ENCODE results near the gene EYA2. TPM values are rescaled to one million over a fixed set of nuclear protein-coding genes. Genes with fewer than 3 reads are reported as not detected.

EYA2 gene
- total RNA-seq, 2 experiments from 2014 or later, result not detected

- CTCF ChIA-PET, result no interaction called here
- intact Hi-C loops (cut with DNase I, micrococcal nuclease), result no loop called here
Measured at GRCh38 chr20:47117773-47118172, 223.1 kb downstream of the EYA2 start.

GRCh38 chr20:47118206-47118605 lies 223.6 kb downstream of the EYA2 start:
- intact Hi-C loops (cut with DNase I, micrococcal nuclease), result no loop called here
- Mint-ChIP-seq H3K27me3 (peaks cover 16% of the 10 kb centered on the region), H3K4me1 (no peaks in the 10 kb centered on the region), H3K9me3 (ENCODE audit: low read depth) (no peaks in the 10 kb centered on the region), H3K27ac (no peak overlapping the region), H3K36me3 (ENCODE audit: low read depth) (no peaks in the 10 kb centered on the region), H3K4me3 (no peak overlapping the region)
- ATAC-seq, result no peak
- DNase-seq, result no peak
- POLR2A ChIA-PET, result no interaction called here
- CTCF ChIA-PET, result no interaction called here

More at GRCh38 chr20:47117773-47118172, 223.1 kb downstream of the EYA2 start:
- POLR2A ChIA-PET, result no interaction called here
- ATAC-seq (no peak), DNase-seq (no peak)
- Mint-ChIP-seq H3K27ac (no peak overlapping the region), H3K4me3 (no peak overlapping the region), H3K36me3 (ENCODE audit: low read depth) (no peaks in the 10 kb centered on the region), H3K4me1 (no peaks in the 10 kb centered on the region), H3K27me3 (peaks cover 16% of the 10 kb centered on the region), H3K9me3 (ENCODE audit: low read depth) (no peaks in the 10 kb centered on the region)

GRCh38 chr20:47118641-47119040 lies 224.0 kb downstream of the EYA2 start:
- Mint-ChIP-seq H3K27ac (no peak overlapping the region), H3K27me3 (peaks cover 16% of the 10 kb centered on the region), H3K4me3 (no peak overlapping the region), H3K9me3 (ENCODE audit: low read depth) (no peaks in the 10 kb centered on the region), H3K36me3 (ENCODE audit: low read depth) (no peaks in the 10 kb centered on the region), H3K4me1 (no peaks in the 10 kb centered on the region)
- POLR2A ChIA-PET, result no interaction called here
- intact Hi-C loops (cut with DNase I, micrococcal nuclease), result no loop called here
- DNase-seq, result no peak
- CTCF ChIA-PET, result no interaction called here
- no peak for ATAC-seq

- ATAC-seq, result no peak
- H3K36me3 Mint-ChIP-seq (ENCODE audit: low read depth), result no peaks in the 10 kb centered on the region
- intact Hi-C loops (cut with DNase I, micrococcal nuclease), result no loop called here
- no peaks in the 10 kb centered on the region for H3K4me1 Mint-ChIP-seq
- DNase-seq, result no peak
- no peaks in the 10 kb centered on the region for H3K9me3 Mint-ChIP-seq (ENCODE audit: low read depth)
- CTCF ChIA-PET, result no interaction called here
- POLR2A ChIA-PET, result no interaction called here
- H3K4me3 Mint-ChIP-seq, result no peak overlapping the region
- H3K27ac Mint-ChIP-seq, result no peak overlapping the region
- H3K27me3 Mint-ChIP-seq, result peaks cover 20% of the 10 kb centered on the region
Measured at GRCh38 chr20:47120346-47120936, 225.8 kb downstream of the EYA2 start.

- Mint-ChIP-seq H3K4me1 (no peaks in the 10 kb centered on the region), H3K4me3 (no peak overlapping the region), H3K9me3 (ENCODE audit: low read depth) (no peaks in the 10 kb centered on the region), H3K27ac (no peak overlapping the region), H3K27me3 (peaks cover 20% of the 10 kb centered on the region), H3K36me3 (ENCODE audit: low read depth) (no peaks in the 10 kb centered on the region)
- CTCF ChIA-PET, result no interaction called here
- POLR2A ChIA-PET, result no interaction called here
- intact Hi-C loops (cut with DNase I, micrococcal nuclease), result no loop called here
- ATAC-seq (no peak), DNase-seq (no peak)
Measured at GRCh38 chr20:47122560-47122959, 227.9 kb downstream of the EYA2 start.

- DNase-seq (no peak), ATAC-seq (no peak)
- intact Hi-C loops (cut with DNase I, micrococcal nuclease), result no loop called here
- no peaks in the 10 kb centered on the region for H3K4me1 Mint-ChIP-seq
- H3K27ac Mint-ChIP-seq, result no peak overlapping the region
- no peak overlapping the region for H3K4me3 Mint-ChIP-seq
- POLR2A ChIA-PET, result no interaction called here
- H3K27me3 Mint-ChIP-seq, result peaks cover 25% of the 10 kb centered on the region
- CTCF ChIA-PET, result interaction anchor here (1.0 kb wide), 1 partner anchor 8 kb away, joined by 3 read pairs; no protein-coding TSS in a partner anchor
- no peaks in the 10 kb centered on the region for H3K9me3 Mint-ChIP-seq (ENCODE audit: low read depth)
- no peaks in the 10 kb centered on the region for H3K36me3 Mint-ChIP-seq (ENCODE audit: low read depth)
Measured at GRCh38 chr20:47124181-47124717, 229.6 kb downstream of the EYA2 start.

- Mint-ChIP-seq H3K9me3 (ENCODE audit: low read depth) (no peaks in the 10 kb centered on the region), H3K4me3 (no peak overlapping the region), H3K27me3 (peaks cover 20% of the 10 kb centered on the region), H3K4me1 (no peaks in the 10 kb centered on the region), H3K27ac (no peak overlapping the region), H3K36me3 (ENCODE audit: low read depth) (no peaks in the 10 kb centered on the region)
- intact Hi-C loops (cut with DNase I, micrococcal nuclease), result no loop called here
- ATAC-seq, result no peak
- POLR2A ChIA-PET, result no interaction called here
- no peak for DNase-seq
- CTCF ChIA-PET, result interaction anchor here (0.5 kb wide), 1 partner anchor 73 kb away, joined by 3 read pairs; no protein-coding TSS in a partner anchor
Measured at GRCh38 chr20:47125508-47125757, 230.8 kb downstream of the EYA2 start.

- H3K36me3 Mint-ChIP-seq (ENCODE audit: low read depth), result no peaks in the 10 kb centered on the region
- intact Hi-C loops (cut with DNase I, micrococcal nuclease), result no loop called here
- DNase-seq (no peak), ATAC-seq (no peak)
- H3K4me1 Mint-ChIP-seq, result no peaks in the 10 kb centered on the region
- peaks cover 19% of the 10 kb centered on the region for H3K27me3 Mint-ChIP-seq
- H3K27ac Mint-ChIP-seq, result no peak overlapping the region
- H3K4me3 Mint-ChIP-seq, result no peak overlapping the region
- POLR2A ChIA-PET, result no interaction called here
- H3K9me3 Mint-ChIP-seq (ENCODE audit: low read depth), result no peaks in the 10 kb centered on the region
- CTCF ChIA-PET, result interaction anchor here (0.7 to 0.8 kb wide), 2 partner anchors 17 to 1054 kb away, joined by 3 read pairs; no protein-coding TSS in a partner anchor
Measured at GRCh38 chr20:47125758-47126591, 231.3 kb downstream of the EYA2 start.

- POLR2A ChIA-PET, result no interaction called here
- Mint-ChIP-seq H3K36me3 (ENCODE audit: low read depth) (no peaks in the 10 kb centered on the region), H3K9me3 (ENCODE audit: low read depth) (no peaks in the 10 kb centered on the region), H3K4me1 (no peaks in the 10 kb centered on the region), H3K4me3 (no peak overlapping the region), H3K27me3 (peaks cover 20% of the 10 kb centered on the region), H3K27ac (no peak overlapping the region)
- no peak for ATAC-seq
- no peak for DNase-seq
- intact Hi-C loops (cut with DNase I, micrococcal nuclease), result no loop called here
- CTCF ChIA-PET, result interaction anchor here (0.7 to 0.8 kb wide), 2 partner anchors 18 to 1054 kb away, joined by 3 read pairs; no protein-coding TSS in a partner anchor
Measured at GRCh38 chr20:47126709-47127108, 232.1 kb downstream of the EYA2 start.

GRCh38 chr20:47127546-47127945 lies 232.9 kb downstream of the EYA2 start:
- no peak for ATAC-seq
- CTCF ChIA-PET, result no interaction called here
- H3K9me3 Mint-ChIP-seq (ENCODE audit: low read depth), result no peaks in the 10 kb centered on the region
- no peak overlapping the region for H3K4me3 Mint-ChIP-seq
- H3K36me3 Mint-ChIP-seq (ENCODE audit: low read depth), result no peaks in the 10 kb centered on the region
- H3K4me1 Mint-ChIP-seq, result no peaks in the 10 kb centered on the region
- H3K27me3 Mint-ChIP-seq, result peaks cover 20% of the 10 kb centered on the region
- POLR2A ChIA-PET, result no interaction called here
- intact Hi-C loops (cut with DNase I, micrococcal nuclease), result no loop called here
- no peak for DNase-seq
- H3K27ac Mint-ChIP-seq, result no peak overlapping the region

GRCh38 chr20:47127999-47128398 lies 233.4 kb downstream of the EYA2 start:
- CTCF ChIA-PET, result no interaction called here
- DNase-seq, result no peak
- H3K36me3 Mint-ChIP-seq (ENCODE audit: low read depth), result no peaks in the 10 kb centered on the region
- H3K27ac Mint-ChIP-seq, result no peak overlapping the region
- POLR2A ChIA-PET, result no interaction called here
- H3K27me3 Mint-ChIP-seq, result peaks cover 20% of the 10 kb centered on the region
- no peaks in the 10 kb centered on the region for H3K9me3 Mint-ChIP-seq (ENCODE audit: low read depth)
- intact Hi-C loops (cut with DNase I, micrococcal nuclease), result no loop called here
- no peaks in the 10 kb centered on the region for H3K4me1 Mint-ChIP-seq
- H3K4me3 Mint-ChIP-seq, result no peak overlapping the region
- no peak for ATAC-seq

GRCh38 chr20:47129306-47129705 lies 234.7 kb downstream of the EYA2 start:
- Mint-ChIP-seq H3K27me3 (peaks cover 16% of the 10 kb centered on the region), H3K27ac (no peak overlapping the region), H3K4me3 (no peak overlapping the region), H3K9me3 (ENCODE audit: low read depth) (no peaks in the 10 kb centered on the region), H3K4me1 (no peaks in the 10 kb centered on the region), H3K36me3 (ENCODE audit: low read depth) (no peaks in the 10 kb centered on the region)
- no peak for DNase-seq
- intact Hi-C loops (cut with DNase I, micrococcal nuclease), result no loop called here
- ChIA-PET POLR2A (no interaction called here), CTCF (interaction anchor here (0.6 kb wide), 1 partner anchor 10 kb away, joined by 3 read pairs; no protein-coding TSS in a partner anchor)
- ATAC-seq, result no peak

Measured in activated CD4-positive, alpha-beta T cell treated with anti-CD3 and anti-CD28 coated beads for 36 hours (primary cell).